Stimulated activated CD4-positive, alpha-beta T cell treated with anti-CD3 and anti-CD28 coated beads, Interleukin-1b, Interleukin-23, amount 100 ng/mL, for 1 hour (primary cell): ENCODE data around the gene EXOC4.

Experiments
- DNase-seq, 2 donors: peaks; one replicate each; pipeline ENCODE4 v3.0.0-alpha.2; 2020; ENCODE audit warnings: low read depth in 2 of 2

The EXOC4 gene

DNA sequence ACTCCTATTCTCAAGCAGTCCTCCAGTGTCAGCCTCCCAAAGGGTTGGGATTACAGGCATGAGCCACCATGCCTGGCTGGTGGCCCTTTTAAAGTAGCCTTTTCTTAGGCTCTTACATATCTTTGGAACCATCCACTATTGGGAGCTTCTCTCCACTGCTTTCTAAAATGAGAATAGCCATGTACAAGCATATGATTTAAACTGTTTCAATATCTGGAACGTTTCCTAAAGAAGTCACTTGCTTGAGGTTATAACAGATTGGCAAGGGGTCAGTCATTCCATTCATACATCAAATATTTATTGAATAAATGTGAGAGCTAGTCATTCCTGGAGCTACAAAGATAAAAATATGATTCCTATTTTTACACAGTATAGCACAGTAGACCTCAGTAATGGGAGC is 776.9 kb downstream of the EXOC4 start:
- DNase-seq = no peak

DNA sequence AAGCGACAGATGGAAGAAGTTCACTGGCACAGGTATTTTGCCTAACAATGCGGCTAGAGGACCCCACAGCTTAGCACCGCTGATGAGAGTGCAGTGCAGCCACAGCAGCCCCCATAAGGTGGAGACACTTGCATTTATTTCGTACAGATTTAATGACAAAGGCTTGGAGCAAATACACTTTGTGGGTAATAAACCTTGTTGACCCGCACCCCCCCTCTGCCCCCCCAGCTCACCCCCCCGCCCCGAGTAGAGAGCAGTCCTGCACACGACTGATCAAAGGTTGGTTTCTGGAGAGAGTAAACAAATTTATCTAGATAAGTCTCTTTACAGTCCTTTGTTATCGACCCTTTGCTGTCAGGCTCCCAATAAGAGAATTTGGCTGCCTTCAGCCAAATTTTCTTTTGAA is 777.6 kb downstream of the EXOC4 start:
- DNase-seq = no peak

DNA sequence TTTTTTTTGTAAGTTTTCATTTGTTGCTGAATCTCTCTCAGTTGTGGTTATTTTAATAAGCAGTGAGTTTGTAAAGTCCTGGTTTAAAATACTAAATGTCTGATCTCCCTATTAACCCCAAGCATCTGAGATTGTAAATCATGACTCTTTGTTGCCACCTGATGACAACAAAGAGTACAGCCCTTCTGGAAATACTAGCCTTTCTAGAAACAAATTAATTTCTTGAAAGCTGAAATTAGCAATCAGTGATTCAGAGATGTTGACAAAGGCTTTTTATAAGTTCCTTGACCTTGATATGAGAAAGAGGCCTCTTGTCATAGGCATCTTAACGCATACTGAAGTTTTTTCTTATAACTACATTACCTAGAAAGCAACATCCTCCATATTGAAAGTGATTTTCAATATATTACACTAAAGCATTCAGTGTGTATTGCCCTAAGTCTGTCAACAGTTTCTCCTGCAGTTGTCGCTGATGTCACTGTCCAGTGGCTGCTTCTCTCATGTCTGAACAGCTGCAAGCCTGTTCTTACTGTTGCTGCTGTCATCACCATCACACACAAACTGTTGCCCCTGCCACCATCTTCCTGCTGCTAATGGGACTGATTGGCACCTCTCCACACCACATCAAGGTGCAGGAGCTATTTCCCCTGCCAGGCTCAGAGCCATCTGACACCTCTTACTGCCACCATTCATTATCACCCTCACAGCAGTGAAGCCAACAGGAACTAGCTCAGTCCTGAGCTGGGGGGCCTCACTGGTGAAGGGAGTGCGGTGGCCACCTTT is 779.1 kb downstream of the EXOC4 start:
- no peak for DNase-seq

DNA sequence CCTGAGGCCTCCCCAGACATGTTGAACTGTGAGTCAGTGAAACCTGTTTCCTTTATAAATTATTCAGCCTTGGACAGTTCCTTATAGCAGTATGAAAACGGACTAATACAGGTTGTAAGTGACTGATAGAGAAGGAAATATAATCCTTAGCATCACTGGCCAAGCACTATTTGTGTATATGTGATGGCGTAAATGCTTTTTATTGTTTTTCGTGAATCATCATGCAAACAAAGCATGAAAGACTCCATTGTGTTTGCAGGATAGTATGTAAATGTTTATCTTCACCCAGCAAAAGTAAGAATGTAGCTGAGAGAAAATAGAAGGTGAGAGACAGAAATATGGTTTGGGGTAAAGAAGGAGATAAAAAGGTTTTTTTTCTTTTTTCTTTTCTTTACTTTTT is 781.8 kb downstream of the EXOC4 start:
- no peak for DNase-seq

DNA sequence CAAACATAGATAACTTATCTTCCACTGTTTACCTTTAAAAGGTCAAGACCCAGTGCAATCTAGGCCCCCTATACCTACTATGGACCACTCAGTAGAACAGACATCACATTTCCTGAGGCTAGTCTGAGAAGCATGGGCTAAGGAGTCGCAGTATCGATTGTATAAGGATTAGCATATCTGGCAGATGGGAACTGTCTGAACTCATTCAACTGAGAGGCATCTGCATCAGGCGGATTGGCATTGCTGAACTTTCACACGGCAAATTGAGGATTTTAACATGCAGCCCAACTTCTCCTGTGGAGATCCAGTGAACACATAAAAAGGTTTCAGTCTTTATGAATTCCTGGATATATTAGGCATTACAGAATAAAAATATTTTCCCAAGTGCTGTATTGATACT is 785.1 kb downstream of the EXOC4 start:
- DNase-seq = no peak

DNA sequence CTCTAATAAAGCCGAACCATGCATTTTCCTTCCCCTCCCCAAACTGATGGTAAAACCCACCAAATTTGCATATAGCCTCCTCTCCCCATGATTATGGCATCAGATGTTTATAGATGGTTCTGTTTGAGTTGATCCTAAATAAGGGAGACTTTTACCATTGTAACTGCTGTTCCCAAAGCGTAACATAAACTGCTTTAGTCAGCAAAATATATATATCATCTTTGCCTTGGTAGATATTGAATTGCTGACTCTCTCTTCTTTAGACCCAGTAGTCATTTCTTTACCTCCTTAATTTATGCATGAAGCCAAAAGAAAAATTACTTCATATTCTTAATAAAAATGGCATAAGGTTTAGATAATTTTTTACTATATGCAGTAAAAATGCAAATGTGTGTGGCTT is 788.1 kb downstream of the EXOC4 start:
- no peak for DNase-seq

DNA sequence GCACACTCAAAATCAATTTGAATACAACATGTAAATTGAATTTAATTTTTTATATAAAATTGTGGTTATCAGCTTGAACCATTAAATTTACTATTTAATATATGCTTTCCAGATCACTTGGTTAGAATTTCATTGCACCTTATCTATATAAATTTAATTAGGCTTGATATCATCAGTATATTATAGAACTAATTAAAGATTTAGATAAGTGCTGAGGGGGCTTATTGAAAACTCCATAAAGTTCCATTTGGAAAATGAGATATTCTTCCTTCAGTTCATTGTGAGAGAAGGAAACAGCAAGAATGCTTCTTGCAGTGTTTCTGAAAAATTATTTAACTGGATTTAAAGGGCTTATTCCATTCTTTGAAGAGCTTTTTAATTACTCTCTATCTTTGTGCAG is 788.6 kb downstream of the EXOC4 start:
- DNase-seq = no peak

DNA sequence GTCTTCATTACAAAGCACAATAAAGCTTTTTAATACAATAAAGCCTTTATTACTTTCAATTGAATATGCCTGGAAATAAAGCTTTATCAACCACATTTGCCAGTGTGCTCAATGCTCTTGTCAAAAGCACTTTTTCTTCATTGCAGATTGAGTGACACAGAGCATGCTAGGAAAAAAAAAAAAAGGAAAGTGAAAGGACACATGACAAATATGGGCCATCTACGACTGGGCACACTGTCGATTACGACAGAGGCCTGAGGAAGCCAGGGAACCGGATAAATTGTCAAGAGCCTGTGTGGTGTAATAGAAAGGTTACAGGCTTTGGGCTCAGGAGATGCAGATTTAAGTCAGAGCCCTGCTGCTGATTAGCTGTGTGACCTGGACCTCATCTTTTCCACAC is 789.4 kb downstream of the EXOC4 start:
- no peak for DNase-seq

DNA sequence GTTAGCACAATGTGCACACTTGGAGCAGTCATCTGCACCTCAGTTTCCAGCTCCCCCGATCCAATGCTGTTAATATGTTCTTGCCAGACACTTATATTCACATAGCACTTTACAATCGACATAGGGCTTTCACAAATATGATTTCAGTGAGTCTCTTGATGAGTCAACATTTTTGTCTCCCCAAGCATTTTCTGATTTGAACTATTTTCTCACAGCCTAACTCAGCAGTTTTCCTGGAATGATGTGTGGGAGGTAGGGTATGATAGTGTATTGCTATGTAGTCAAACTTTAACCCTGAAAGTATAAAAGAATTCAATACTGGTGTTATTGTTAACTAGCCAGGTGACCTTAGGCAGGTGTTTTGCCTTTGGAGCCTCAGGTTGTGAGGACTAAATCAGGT is 791.8 kb downstream of the EXOC4 start:
- no peak for DNase-seq

DNA sequence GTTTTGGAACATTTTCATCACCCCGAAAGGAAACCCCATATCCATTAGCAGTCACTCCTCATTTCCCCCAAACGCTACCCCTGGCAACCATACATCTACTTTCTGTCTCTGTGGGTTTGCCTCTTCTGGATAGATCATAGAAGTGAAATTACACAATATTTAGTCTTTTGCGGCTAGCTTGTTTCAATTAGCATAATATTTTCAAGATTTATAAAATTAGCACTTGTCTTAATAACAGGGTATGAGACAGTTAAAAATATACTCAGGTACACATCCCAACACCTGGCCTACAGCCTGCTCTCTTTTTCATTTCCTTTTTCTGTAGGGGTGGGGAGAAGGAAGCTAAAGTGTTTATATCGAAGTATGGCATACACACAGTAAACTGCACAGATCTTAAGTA is 792.8 kb downstream of the EXOC4 start:
- DNase-seq = no peak

DNA sequence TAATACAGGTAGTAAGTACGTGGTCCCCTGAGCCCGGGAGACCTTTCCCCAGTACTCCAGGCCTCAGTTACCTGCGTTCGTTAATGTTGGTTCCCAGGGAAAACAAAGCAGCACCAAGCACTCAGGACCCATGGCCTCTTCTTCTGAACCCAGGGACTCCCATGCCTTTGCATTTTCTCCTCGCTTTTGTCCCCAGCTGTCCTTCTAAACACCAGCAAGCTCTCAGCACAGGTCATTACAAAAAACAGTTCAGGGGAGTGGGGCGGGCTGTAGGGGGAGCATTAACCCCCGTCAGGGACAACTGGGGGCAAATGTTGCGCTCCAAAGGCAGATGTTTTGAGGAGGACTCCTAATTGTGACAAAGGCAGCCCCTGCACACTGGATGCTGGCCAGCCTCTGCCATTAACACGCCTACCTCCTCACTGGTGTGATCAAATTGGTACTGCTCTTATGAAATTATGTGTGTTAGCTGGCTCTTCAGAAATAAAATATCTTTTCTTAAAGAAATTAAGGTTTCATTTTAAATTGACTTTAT is 793.8 kb downstream of the EXOC4 start:
- DNase-seq = no peak

DNA sequence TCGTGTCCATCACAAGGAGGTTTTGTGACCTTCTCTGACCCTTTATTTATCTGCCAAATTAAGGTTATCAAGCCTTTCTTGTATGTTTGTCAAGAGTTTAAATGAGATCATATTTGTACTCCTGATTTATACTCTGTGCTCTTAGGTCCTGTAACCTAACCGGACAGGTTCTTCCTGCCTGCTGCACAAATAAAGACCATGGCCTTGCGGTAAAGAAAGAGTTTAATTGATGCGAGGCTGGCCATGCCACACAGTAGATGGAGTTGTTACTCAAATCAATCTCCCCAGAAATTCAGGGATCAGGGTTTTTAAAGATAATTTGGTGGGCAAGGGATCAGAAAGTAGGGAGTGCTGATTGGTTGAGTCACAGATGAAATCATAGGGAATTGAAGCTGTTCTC is 794.8 kb downstream of the EXOC4 start:
- no peak for DNase-seq

DNA sequence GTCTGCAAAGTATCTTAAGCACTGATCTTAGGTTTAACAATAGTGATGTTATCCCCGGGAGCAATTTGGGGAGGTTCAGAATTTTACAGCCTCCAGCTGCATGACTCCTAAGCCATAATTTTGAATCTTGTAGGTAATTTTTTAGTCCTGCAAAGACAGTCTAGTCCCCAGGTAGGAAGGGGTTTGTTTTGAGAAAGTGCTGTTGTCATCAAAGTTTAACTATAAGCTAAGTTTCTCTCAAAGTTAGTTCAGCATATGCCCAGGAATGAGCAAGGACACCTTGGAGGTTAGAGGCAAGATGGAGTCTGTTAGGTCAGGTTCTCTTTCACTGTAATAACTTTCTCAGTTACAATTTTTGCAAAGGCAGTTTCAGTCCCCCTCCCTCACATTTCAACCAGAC is 795.3 kb downstream of the EXOC4 start:
- DNase-seq = no peak

DNA sequence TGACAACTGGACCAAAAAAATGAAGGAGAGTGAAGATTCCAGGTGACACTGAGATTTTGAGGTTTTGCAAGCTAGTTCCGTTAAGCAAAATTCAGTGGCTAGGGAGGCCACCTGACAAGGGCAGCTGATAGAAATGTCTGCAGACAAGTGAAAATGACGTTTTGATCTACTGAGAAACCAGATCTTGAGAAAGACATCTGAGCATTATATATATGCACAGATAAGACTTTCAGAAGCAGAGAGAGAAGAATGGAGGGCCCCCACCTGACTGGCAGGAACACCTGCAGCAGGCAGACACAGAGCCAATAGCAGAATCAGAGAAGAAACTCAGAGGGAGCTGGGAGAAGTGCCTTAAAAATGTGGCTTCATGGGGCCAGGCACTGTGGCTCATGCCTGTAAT is 798.1 kb downstream of the EXOC4 start:
- DNase-seq = no peak

DNA sequence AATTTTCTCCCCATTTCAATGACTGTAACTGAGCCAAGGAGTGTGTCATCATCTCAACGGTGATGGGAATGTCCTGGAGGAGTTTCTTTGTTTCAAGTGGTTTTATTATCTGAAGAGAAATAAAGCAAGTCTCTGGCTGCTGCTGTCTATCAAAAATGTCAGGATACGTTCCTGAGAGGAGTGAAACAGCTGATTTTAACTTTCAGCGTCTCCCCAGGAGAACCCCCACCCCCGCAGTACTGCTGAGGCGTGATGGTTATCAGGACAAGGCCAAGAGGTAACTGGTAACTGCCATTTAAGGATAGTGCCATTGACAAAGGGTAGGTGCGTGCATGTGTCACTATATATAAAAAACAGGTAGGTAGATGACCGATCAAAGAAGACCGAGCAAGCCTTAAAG is 803.9 kb downstream of the EXOC4 start:
- no peak for DNase-seq

DNA sequence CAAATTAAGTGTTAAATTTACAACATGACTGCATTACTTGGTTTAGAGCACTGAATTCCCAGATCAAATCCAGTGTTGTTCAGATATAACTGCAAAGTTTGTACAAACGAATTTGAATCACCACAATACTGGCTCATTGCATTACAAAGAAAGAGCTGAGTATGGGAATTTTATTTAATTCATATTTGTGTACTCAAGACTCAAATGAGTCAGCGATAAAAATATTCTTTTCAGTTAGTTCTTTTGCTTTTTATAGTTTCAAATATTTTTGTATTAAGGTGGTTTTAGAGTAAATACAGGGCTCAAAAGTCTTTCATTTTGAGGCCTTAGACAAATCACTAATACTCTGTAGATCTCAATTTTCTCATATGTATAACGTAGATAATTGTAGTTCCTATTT is 805.6 kb downstream of the EXOC4 start:
- no peak for DNase-seq

DNA sequence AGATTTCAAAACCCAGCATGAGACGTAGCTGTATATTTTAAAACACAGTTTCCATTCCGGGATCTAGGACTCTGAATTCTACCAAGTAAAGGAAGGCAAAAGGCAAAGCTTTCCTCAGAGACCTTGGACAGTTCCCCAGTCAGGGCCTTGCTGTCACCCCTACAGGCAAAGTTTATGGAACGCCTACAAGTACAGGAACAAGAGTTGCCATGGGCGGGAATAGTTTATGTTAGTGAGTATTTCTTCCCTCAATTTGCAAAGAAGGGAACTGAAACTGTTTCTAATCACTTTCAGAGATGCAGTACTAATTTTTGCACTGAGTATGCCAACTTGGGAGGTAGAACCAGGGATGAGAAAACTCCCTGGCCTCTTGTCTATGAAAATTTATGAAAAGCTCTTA is 806.1 kb downstream of the EXOC4 start:
- DNase-seq = no peak

DNA sequence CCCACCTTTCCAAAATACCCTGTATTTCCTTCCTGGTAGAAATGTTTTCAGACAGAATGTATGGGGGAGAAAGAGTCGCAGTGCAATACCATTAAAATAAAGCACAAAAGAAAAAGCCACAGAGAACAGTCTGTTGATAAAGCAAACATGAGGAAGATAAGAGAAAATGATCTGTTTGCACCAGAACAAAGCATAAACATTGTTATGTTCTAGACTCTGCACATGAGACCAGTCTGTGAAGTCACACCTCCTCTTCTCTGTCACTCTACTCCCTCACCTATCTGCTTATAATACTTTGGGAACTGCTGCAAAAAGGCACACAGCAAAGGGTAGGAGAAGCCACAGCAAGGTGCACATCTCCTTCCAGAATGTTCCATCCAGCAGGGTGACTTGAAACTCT is 807.0 kb downstream of the EXOC4 start:
- no peak for DNase-seq

DNA sequence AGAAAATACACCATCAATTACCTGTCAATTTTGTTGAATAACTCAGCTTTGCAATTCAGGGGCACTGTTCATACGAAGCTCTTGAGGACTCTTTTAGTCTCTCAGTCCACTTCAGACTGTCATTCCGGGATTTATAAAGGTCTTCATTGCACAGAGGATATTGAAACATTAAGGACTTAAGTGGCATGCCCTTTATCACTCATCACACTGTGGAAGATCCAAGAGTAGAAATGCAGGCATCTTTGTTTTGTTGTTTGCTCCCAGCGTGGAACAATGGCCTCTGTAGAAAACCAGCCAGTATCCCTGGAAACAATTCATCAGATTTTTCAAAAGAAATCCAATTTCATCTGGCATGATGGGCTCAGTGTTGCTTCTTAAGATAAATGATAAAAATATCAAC is 808.0 kb downstream of the EXOC4 start:
- DNase-seq = no peak

DNA sequence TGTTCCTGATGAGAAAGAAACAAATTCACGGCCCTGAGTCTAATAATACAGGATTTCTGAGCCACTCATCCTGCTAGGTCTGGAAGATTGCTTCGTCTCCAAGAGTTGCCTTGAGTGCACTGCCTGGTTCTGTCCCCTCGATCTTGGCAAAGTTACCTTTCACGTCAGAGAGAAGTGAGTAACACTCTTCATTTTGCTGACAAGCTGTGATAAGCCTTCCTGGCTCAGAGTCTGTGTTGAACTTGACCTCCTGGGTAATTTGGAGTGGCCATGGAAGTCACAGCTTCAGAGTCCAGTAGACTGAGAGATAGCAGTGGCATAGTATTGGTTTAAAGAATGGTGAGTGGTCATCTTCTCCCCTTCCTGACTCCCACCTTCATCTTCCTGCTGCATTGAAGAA is 809.6 kb downstream of the EXOC4 start:
- no peak for DNase-seq

DNA sequence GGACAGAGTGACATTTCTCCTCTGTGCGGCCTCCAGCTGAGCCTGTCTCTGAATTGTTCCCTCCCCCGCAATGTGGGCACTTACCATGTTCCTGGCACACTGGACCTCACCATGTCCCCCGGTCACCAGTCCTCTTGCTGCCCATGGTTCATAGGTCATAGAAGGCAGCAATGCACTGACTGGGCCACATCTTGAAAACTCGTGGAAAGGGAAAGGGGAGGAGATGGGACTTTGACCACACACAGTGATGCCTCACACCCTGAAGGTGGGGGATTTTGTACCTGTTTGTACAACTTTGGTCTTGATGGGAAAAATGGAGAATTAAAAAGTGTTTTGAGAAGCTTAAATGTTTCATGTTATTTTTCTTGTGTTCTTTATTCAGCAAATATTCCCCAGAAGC is 812.5 kb downstream of the EXOC4 start:
- DNase-seq = no peak

DNA sequence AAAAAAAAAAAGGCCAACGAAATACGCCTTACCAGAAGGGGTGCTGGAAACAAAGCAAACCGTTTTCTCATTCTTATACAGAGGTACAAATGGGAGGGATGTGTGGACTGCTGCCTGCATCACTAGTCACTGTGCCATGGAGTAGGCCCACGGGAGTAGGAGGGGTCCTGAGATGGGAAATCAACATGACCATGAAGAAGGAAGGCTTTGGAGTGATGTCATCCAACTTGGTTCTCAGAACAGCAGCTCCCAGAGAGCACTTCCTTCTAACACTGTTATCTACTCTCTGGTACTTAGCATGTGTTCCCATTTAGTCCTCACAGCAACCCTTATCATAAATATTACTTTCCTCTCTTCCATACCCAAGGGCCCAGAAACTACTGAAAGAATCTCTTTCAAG is 814.3 kb downstream of the EXOC4 start:
- DNase-seq = no peak

DNA sequence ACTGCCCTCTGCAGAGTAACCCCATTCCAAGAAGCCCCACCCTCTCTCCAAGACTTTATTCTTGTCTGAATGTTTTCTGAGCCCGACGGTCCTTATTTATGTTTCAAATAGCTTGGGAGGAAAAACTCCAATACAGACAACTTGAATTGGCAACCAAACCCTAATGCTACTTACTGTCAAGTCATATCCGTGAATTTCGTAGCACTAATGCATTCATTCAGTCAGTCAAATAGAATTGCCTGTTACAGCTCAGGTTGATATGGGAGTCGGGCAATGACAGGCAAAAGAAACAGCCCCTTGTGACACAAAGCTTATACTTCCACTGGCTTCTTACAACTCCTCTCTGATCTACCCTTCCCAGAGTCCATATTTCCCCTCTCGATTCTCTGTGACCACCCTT is 815.8 kb downstream of the EXOC4 start:
- no peak for DNase-seq

DNA sequence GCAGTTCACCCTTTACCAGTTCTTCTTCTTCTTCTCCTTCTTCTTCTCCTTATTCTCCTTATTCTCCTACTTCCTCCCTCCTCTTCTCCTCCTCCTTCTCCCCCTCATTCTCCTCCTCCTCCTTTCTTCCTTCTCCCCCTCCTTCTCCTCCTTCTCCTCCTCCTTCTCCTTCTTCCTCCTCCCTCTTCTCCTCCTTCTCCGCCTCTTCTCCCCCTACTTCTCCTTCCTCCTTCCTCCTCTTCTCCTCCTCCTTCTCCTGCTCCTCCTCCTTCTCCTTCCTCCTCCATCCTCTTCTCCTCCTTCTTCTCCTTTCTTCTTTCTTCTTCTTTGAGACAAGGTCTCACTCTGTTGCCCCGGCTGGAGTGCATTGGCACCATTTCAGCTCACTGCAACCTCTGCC is 816.3 kb downstream of the EXOC4 start:
- no peak for DNase-seq
